Caco-2 (cell line): ENCODE data around the gene MBD5. TPM values are rescaled to one million over a fixed set of nuclear protein-coding genes. Genes with fewer than 3 reads are reported as not detected.

Source experiments
- BruUV-seq: library from RNA; stranded (reverse); fragments of 400-500 nt; replicated peaks from 2 replicates; lab custom pipeline; 2021; lab: Mats Ljungman, UMichigan
- CTCF ChIA-PET: fragments of 300-600 bp; sonication (Branson Sonifier 250); formaldehyde crosslinking; loops from one replicate; lab custom pipeline; 2022; ENCODE audit warnings: antibody characterized with exemption; lab: Charles Lee
- POLR2A ChIA-PET: fragments of 300-600 bp; sonication (Branson Sonifier 250); formaldehyde crosslinking; loops from one replicate; lab custom pipeline; 2022; ENCODE audit warnings: antibody characterized with exemption; lab: Charles Lee
- DNase-seq, 2 experiments: peaks; one replicate each; pipeline versions ENCODE4 v3.0.0 to v3.0.0-alpha.2; 2020 to 2022
- H3K27me3 ChIP-seq: replicated peaks from 2 replicates; pipeline ENCODE4 v1.6.0; 2011; ENCODE audit warnings: low read length; ENCODE audit not compliant: control insufficient read depth, insufficient read depth
- H3K36me3 ChIP-seq: 2 replicates; pipeline ENCODE4 v1.5.1; 2011; ENCODE audit warnings: low read length; ENCODE audit not compliant: control insufficient read depth, insufficient read depth
- H3K4me1 ChIP-seq: fragments of 250-450 bp; sonication (Bioruptor Pico); 2 replicates; pipeline ENCODE4 v1.5.1; 2020; ENCODE audit warnings: mild to moderate bottlenecking
- H3K4me3 ChIP-seq: 2 replicates; pipeline ENCODE4 v1.5.1; 2011; ENCODE audit warnings: low read depth, mild to moderate bottlenecking, control low read depth, low read length
- H3K9me3 ChIP-seq: fragments of 250-450 bp; sonication (Bioruptor Pico); 2 replicates; pipeline ENCODE4 v1.5.1; 2020; ENCODE audit warnings: mild to moderate bottlenecking, moderate library complexity
- H3K27ac Mint-ChIP-seq: one replicate; pipeline ENCODE4 v1.8.0; 2022; ENCODE audit warnings: mixed read lengths; ENCODE audit not compliant: unreplicated experiment
- H3K27me3 Mint-ChIP-seq: one replicate; pipeline ENCODE4 v1.8.0; 2022; ENCODE audit warnings: mixed read lengths; ENCODE audit not compliant: insufficient read depth, unreplicated experiment
- H3K36me3 Mint-ChIP-seq: one replicate; pipeline ENCODE4 v1.8.0; 2022; ENCODE audit warnings: mild to moderate bottlenecking, mixed read lengths; ENCODE audit not compliant: insufficient read depth, unreplicated experiment
- H3K4me1 Mint-ChIP-seq: one replicate; pipeline ENCODE4 v1.8.0; 2022; ENCODE audit warnings: low read depth, mixed read lengths; ENCODE audit not compliant: unreplicated experiment
- H3K4me3 Mint-ChIP-seq: one replicate; pipeline ENCODE4 v1.8.0; 2022; ENCODE audit warnings: mild to moderate bottlenecking, moderate library complexity, mixed read lengths; ENCODE audit not compliant: unreplicated experiment
- H3K9me3 Mint-ChIP-seq: one replicate; pipeline ENCODE4 v1.8.0; 2022; ENCODE audit warnings: mixed read lengths; ENCODE audit not compliant: unreplicated experiment
- CTCF ChIP-seq, 2 experiments: fragments of 200-600 bp in 1 of 2; IDR thresholded peaks; 1 replicate in 1 of 2; 2 replicates in 1 of 2; pipeline versions ENCODE4 v1.5.1 to v1.8.0; 2011 to 2022; ENCODE audit warnings: antibody characterized with exemption in 1 of 2, control low read depth in 1 of 2, inconsistent platforms in 1 of 2, low read depth in 1 of 2, low read length in 1 of 2, mild to moderate bottlenecking in 1 of 2, moderate library complexity in 1 of 2; ENCODE audit not compliant: insufficient read depth in 1 of 2, severe bottlenecking in 1 of 2, unreplicated experiment in 1 of 2
- intact Hi-C: fragments of 100-400 bp; cut with micrococcal nuclease; formaldehyde crosslinking; loops from one replicate; pipeline ENCODE4 v1.10.0; 2022; ENCODE audit not compliant: unreplicated experiment
- total RNA-seq: library from RNA; stranded (reverse); gene quantifications from 2 replicates; pipeline ENCODE4 v1.2.3, GENCODE V29; 2022

MBD5 gene
- total RNA-seq, 1 experiment from 2014 or later: 23.7 TPM

GRCh38 chr2:148545390-148546256 is 524.7 kb downstream of the MBD5 start:
- no TSS peak for BruUV-seq

GRCh38 chr2:148546270-148546669 is 525.4 kb downstream of the MBD5 start:
- intact Hi-C loops: no loop called here
- Histone ChIP-seq H3K4me3 (no peak overlapping the region), H3K9me3 (no peaks in the 10 kb centered on the region), H3K27me3 (no peaks in the 10 kb centered on the region), H3K36me3 (no peaks in the 10 kb centered on the region), H3K4me1 (no peaks in the 10 kb centered on the region)
- BruUV-seq: no TSS peak
- Mint-ChIP-seq H3K4me1 (no peaks in the 10 kb centered on the region), H3K4me3 (no peak overlapping the region), H3K27ac (no peak overlapping the region), H3K9me3 (no peaks in the 10 kb centered on the region), H3K36me3 (no peaks in the 10 kb centered on the region), H3K27me3 (peaks cover 5% of the 10 kb centered on the region)
- POLR2A ChIA-PET: no interaction called here
- no peak for DNase-seq
- CTCF ChIA-PET: no interaction called here
- no peak for TF ChIP-seq CTCF (IDR thresholded peaks at IDR 0.05; ENCODE audit: insufficient read depth in 1 of 2, low read depth in 1 of 2, low read length in 1 of 2, severe bottlenecking in 1 of 2, unreplicated experiment in 1 of 2)

More at GRCh38 chr2:148545390-148546256, 524.7 kb downstream of the MBD5 start:
- no peaks in the 10 kb centered on the region for H3K4me1 Mint-ChIP-seq
- POLR2A ChIA-PET: no interaction called here
- H3K27ac Mint-ChIP-seq: no peak overlapping the region
- H3K36me3 Mint-ChIP-seq: no peaks in the 10 kb centered on the region
- Histone ChIP-seq H3K27me3 (no peaks in the 10 kb centered on the region), H3K4me3 (no peak overlapping the region), H3K4me1 (no peaks in the 10 kb centered on the region), H3K36me3 (no peaks in the 10 kb centered on the region), H3K9me3 (no peaks in the 10 kb centered on the region)
- H3K9me3 Mint-ChIP-seq: no peaks in the 10 kb centered on the region
- no peak for TF ChIP-seq CTCF (IDR thresholded peaks at IDR 0.05; ENCODE audit: insufficient read depth in 1 of 2, low read depth in 1 of 2, low read length in 1 of 2, severe bottlenecking in 1 of 2, unreplicated experiment in 1 of 2)
- CTCF ChIA-PET: no interaction called here
- no peak overlapping the region for H3K4me3 Mint-ChIP-seq
- H3K27me3 Mint-ChIP-seq: peaks cover 8% of the 10 kb centered on the region
- no peak for DNase-seq
- intact Hi-C loops: no loop called here

DNA sequence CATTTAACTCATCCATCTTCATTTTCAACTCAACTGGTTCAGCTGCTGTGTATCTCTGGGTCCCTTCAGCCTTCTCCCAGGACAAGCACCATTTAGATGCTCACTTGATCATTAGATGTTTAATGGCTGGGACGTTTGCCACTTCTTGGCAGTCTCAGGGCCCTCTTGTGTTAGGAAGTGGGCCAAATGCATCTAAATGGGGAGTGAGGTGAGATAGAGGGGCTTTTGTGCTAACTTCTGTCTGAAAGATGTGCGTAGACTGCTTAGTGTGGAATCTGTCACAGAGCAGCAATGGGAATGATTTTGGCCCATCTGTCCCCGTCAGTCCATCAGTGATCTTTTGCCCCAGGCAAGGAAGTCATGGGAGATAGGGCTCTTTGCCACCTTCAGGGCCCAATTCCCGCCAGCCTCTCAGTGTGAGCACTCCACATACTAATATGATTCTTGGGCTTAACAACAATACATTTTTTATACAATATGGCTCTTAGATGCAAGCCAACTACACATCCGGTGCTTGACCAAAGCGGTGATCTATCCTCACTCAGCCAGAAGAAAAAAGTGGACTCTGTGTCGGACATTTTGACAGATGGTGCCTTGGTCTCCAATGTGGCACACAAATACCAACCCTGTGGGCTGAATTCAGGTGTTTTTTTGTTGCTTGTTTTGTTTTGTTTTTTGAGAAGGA is 528.0 kb downstream of the MBD5 start:
- H3K4me3 Mint-ChIP-seq: no peak overlapping the region
- no peak for TF ChIP-seq CTCF (IDR thresholded peaks at IDR 0.05; ENCODE audit: insufficient read depth in 1 of 2, low read depth in 1 of 2, low read length in 1 of 2, severe bottlenecking in 1 of 2, unreplicated experiment in 1 of 2)
- H3K27me3 Mint-ChIP-seq: peaks cover 5% of the 10 kb centered on the region
- DNase-seq: no peak
- no peaks in the 10 kb centered on the region for H3K4me1 Mint-ChIP-seq
- H3K27ac Mint-ChIP-seq: no peak overlapping the region
- Histone ChIP-seq H3K27me3 (no peaks in the 10 kb centered on the region), H3K9me3 (no peaks in the 10 kb centered on the region), H3K4me1 (peaks cover 9% of the 10 kb centered on the region), H3K36me3 (no peaks in the 10 kb centered on the region), H3K4me3 (no peak overlapping the region)
- H3K36me3 Mint-ChIP-seq: no peaks in the 10 kb centered on the region
- intact Hi-C loops: no loop called here
- no TSS peak for BruUV-seq
- ChIA-PET POLR2A (no interaction called here), CTCF (no interaction called here)
- no peaks in the 10 kb centered on the region for H3K9me3 Mint-ChIP-seq
